Body of pancreas (tissue), 4 donors: ENCODE measurements around the gene ETHE1. TPM values are rescaled to one million over a fixed set of nuclear protein-coding genes. Genes with fewer than 3 reads are reported as not detected.

ENCODE experiments used
- ATAC-seq: fragments of 150-250 bp; one replicate; pipeline ENCODE4 v1.9.1; 2016
- DNase-seq, 4 donors: peaks; one replicate each; pipeline ENCODE4 v3.0.0-alpha.2; 2019
- H3K27ac ChIP-seq, 4 donors: fragments of 200-600 bp; sonication (generic); 1 replicate in 3 of 4; 2 replicates in 1 of 4; pipeline versions ENCODE4 v1.5.1 to v1.6.1; 2016 to 2019; ENCODE audit warnings: mild to moderate bottlenecking in 1 of 4, mixed read lengths in 1 of 4, moderate library complexity in 1 of 4
- H3K27me3 ChIP-seq, 2 donors: fragments of 200-600 bp; sonication (generic); one replicate each; pipeline ENCODE4 v1.6.0; 2016; ENCODE audit warnings: mild to moderate bottlenecking in 1 of 2
- H3K36me3 ChIP-seq, 2 donors: fragments of 200-600 bp; sonication (generic); replicated peaks in 1 of 2; 2 replicates each; pipeline ENCODE4 v1.5.1; 2016; ENCODE audit warnings: low read depth in 2 of 2; ENCODE audit not compliant: insufficient read depth in 1 of 2
- H3K4me1 ChIP-seq: fragments of 200-600 bp; sonication (generic); one replicate; pipeline ENCODE4 v1.6.0; 2016
- H3K4me3 ChIP-seq, 2 donors: fragments of 200-600 bp; sonication (generic); 1 replicate in 1 of 2; 2 replicates in 1 of 2; pipeline ENCODE4 v1.5.1; 2016 to 2019
- H3K9me3 ChIP-seq, 3 donors: fragments of 200-600 bp; sonication (generic); 1 replicate in 2 of 3; 2 replicates in 1 of 3; pipeline ENCODE4 v1.5.1; 2016
- CTCF ChIP-seq, 7 experiments: fragments of 450-650 bp in 4 of 7; fragments of 200-600 bp in 3 of 7; sonication (generic) in 3 of 7; IDR thresholded peaks; one replicate each; pipeline ENCODE4 v1.5.1; 2016 to 2019; ENCODE audit warnings: antibody characterized with exemption in 7 of 7
- POLR2A ChIP-seq, 3 donors: fragments of 450-650 bp; IDR thresholded peaks; one replicate each; pipeline ENCODE4 v1.6.1; 2016; ENCODE audit warnings: antibody characterized with exemption in 3 of 3, mild to moderate bottlenecking in 2 of 3
- WGBS, 2 donors: methylation state at CpG; one replicate each; pipeline ENCODE4 v1.1.5; 2017; 5-methylcytosine and 5-hydroxymethylcytosine counted together
- intact Hi-C: fragments of 100-400 bp; cut with DNase I; formaldehyde crosslinking; loops from one replicate; pipeline ENCODE4 v1.15.1; 2023
- total RNA-seq, 2 donors: library from RNA; depleted of rRNA; stranded (reverse); fragments of >200 nt; gene quantifications; one replicate each; pipeline ENCODE4 v1.1.0, GENCODE V29; 2016

ETHE1 gene
- total RNA-seq, 2 donors from 2014 or later, result 21.1 to 29.8 TPM

- peaks cover 0 to 8% (median 0%) of the 10 kb centered on the region in 3 donors for H3K9me3 ChIP-seq
- peaks cover 0 to 20% of the 10 kb centered on the region in 2 donors for H3K36me3 ChIP-seq
- H3K27ac ChIP-seq, result no peak overlapping the region
- no peak for DNase-seq
- peaks cover 3% of the 10 kb centered on the region for H3K4me1 ChIP-seq
- no peaks in the 10 kb centered on the region for H3K27me3 ChIP-seq
- 98 to 100% methylated on average over 3 of the region's 3 CpGs for WGBS, 2 donors
- TF ChIP-seq POLR2A (IDR thresholded peaks at IDR 0.05), result no peak
- no peak for TF ChIP-seq CTCF (IDR thresholded peaks at IDR 0.05)
- no peak for ATAC-seq
- intact Hi-C loops, result loop anchor here (5.0 kb wide), 1 partner anchor 107 kb away; no protein-coding TSS in a partner anchor
- H3K4me3 ChIP-seq, result no peak overlapping the region
Observed at GRCh38 chr19:43540381-43540780, 13.4 kb upstream of the ETHE1 start.

- peaks cover 0 to 16% of the 10 kb centered on the region in 2 donors for H3K36me3 ChIP-seq
- DNase-seq, result no peak
- peaks cover 0 to 8% (median 0%) of the 10 kb centered on the region in 3 donors for H3K9me3 ChIP-seq
- ATAC-seq, result no peak
- H3K27ac ChIP-seq, result no peak overlapping the region
- H3K27me3 ChIP-seq, result no peaks in the 10 kb centered on the region
- no peak overlapping the region for H3K4me3 ChIP-seq
- TF ChIP-seq POLR2A (IDR thresholded peaks at IDR 0.05), result no peak
- TF ChIP-seq CTCF (IDR thresholded peaks at IDR 0.05), result no peak
- H3K4me1 ChIP-seq, result peaks cover 9% of the 10 kb centered on the region
- intact Hi-C loops, result no loop called here
Observed at GRCh38 chr19:43538922-43539321, 11.9 kb upstream of the ETHE1 start.

- Histone ChIP-seq H3K36me3 (peaks cover 0 to 2% of the 10 kb centered on the region in 2 donors), H3K27me3 (no peaks in the 10 kb centered on the region), H3K27ac (peak overlapping the region in 3 of 4 donors; percentile 86 to 93 (median 87)), H3K4me3 (no peak overlapping the region), H3K9me3 (peaks cover 0 to 8% (median 0%) of the 10 kb centered on the region in 3 donors), H3K4me1 (peaks cover 24% of the 10 kb centered on the region)
- no peak for ATAC-seq
- intact Hi-C loops, result no loop called here
- peak; percentile 61 to 79 (median 72) for DNase-seq
- WGBS, 2 donors, result 49 to 57% methylated on average over 40 to 46 of the region's 62 CpGs
- TF ChIP-seq POLR2A (IDR thresholded peaks at IDR 0.05), result no peak
- peak; percentile 37 to 64 (median 57) for TF ChIP-seq CTCF (IDR thresholded peaks at IDR 0.05)
Observed at GRCh38 chr19:43534816-43535761, 8.1 kb upstream of the ETHE1 start.

- Histone ChIP-seq H3K27me3 (no peaks in the 10 kb centered on the region), H3K4me3 (no peak overlapping the region), H3K36me3 (peaks cover 0 to 2% of the 10 kb centered on the region in 2 donors), H3K27ac (peak overlapping the region in 3 of 4 donors; percentile 86 to 93 (median 87)), H3K4me1 (peaks cover 24% of the 10 kb centered on the region), H3K9me3 (peaks cover 0 to 8% (median 0%) of the 10 kb centered on the region in 3 donors)
- no peak for DNase-seq
- WGBS, 2 donors, result 22 to 44% methylated on average over 4 to 17 of the region's 17 CpGs
- ATAC-seq, result no peak
- TF ChIP-seq CTCF (IDR thresholded peaks at IDR 0.05), result no peak
- intact Hi-C loops, result no loop called here
Observed at GRCh38 chr19:43534305-43534815, 7.4 kb upstream of the ETHE1 start.
